ENCODE measurements around the gene ADAT2.

- TF ChIP-seq CTCF (IDR thresholded peaks at IDR 0.05) (no peak), POLR2A (IDR thresholded peaks at IDR 0.05) (no peak)
Observed at GRCh38 chr6:143490775-143491174, 40.3 kb upstream of the ADAT2 start.

Data from breast epithelium (tissue), 3 donors.